HEK293T (cell line): ENCODE measurements around the gene LPO.

ENCODE experiments used
- CTCF ChIA-PET: fragments of 350-600 bp; formaldehyde crosslinking; extraction: SDS; loops from one replicate; lab custom pipeline; 2021; ENCODE audit warnings: antibody characterized with exemption, inconsistent platforms; lab: Yijun Ruan, JAX
- POLR2A ChIA-PET: fragments of 350-600 bp; formaldehyde crosslinking; extraction: SDS; loops from one replicate; lab custom pipeline; 2020; ENCODE audit warnings: antibody characterized with exemption, inconsistent platforms; lab: Yijun Ruan, JAX
- DNase-seq: peaks from one replicate; pipeline ENCODE4 v3.0.0; 2012; ENCODE audit warnings: mixed read lengths; ENCODE audit errors: extremely low spot score
- ARNT ChIP-seq: fragments of 450-650 bp; IDR thresholded peaks from 2 replicates; pipeline ENCODE4 v1.6.1; 2017; ENCODE audit warnings: mild to moderate bottlenecking
- BHLHE40 ChIP-seq: fragments of 450-650 bp; IDR thresholded peaks from 2 replicates; pipeline ENCODE4 v1.6.1; 2016; ENCODE audit warnings: mild to moderate bottlenecking, moderate library complexity, borderline replicate concordance
- CTBP1 ChIP-seq: fragments of 450-650 bp; IDR thresholded peaks from 2 replicates; pipeline ENCODE4 v1.6.1; 2016; ENCODE audit warnings: borderline replicate concordance
- ELF4 ChIP-seq: fragments of 450-650 bp; IDR thresholded peaks from 2 replicates; pipeline ENCODE4 v1.6.1; 2017; ENCODE audit warnings: antibody characterized with exemption
- FOXA1 ChIP-seq: fragments of 450-650 bp; IDR thresholded peaks from 2 replicates; pipeline ENCODE4 v1.6.1; 2016; ENCODE audit warnings: mild to moderate bottlenecking
- FOXK2 ChIP-seq: fragments of 450-650 bp; IDR thresholded peaks from 2 replicates; pipeline ENCODE4 v1.6.1; 2016; ENCODE audit warnings: mild to moderate bottlenecking
- FOXM1 ChIP-seq: fragments of 450-650 bp; IDR thresholded peaks from 2 replicates; pipeline ENCODE4 v1.6.1; 2017; ENCODE audit warnings: mild to moderate bottlenecking, borderline replicate concordance
- HDGF ChIP-seq: fragments of 450-650 bp; IDR thresholded peaks from 2 replicates; pipeline ENCODE4 v1.6.1; 2017; ENCODE audit warnings: antibody characterized with exemption, borderline replicate concordance
- L3MBTL2 ChIP-seq: fragments of 450-650 bp; conservative IDR thresholded peaks from 2 replicates; pipeline ENCODE4 v1.6.1; 2016; ENCODE audit warnings: mild to moderate bottlenecking
- LEF1 ChIP-seq: fragments of 450-650 bp; IDR thresholded peaks from 2 replicates; pipeline ENCODE4 v1.6.1; 2017; ENCODE audit warnings: mild to moderate bottlenecking, borderline replicate concordance
- NFRKB ChIP-seq: fragments of 450-650 bp; IDR thresholded peaks from 2 replicates; pipeline ENCODE4 v1.6.1; 2016; ENCODE audit warnings: mild to moderate bottlenecking, moderate library complexity
- PKNOX1 ChIP-seq: fragments of 450-650 bp; IDR thresholded peaks from 2 replicates; pipeline ENCODE4 v1.6.1; 2016
- SP1 ChIP-seq: fragments of 450-650 bp; IDR thresholded peaks from 2 replicates; pipeline ENCODE4 v1.6.1; 2017
- SUZ12 ChIP-seq: fragments of 450-650 bp; IDR thresholded peaks from 2 replicates; pipeline ENCODE4 v1.6.1; 2016; ENCODE audit warnings: mild to moderate bottlenecking
- TARDBP ChIP-seq: fragments of 450-650 bp; IDR thresholded peaks from 2 replicates; pipeline ENCODE4 v1.6.1; 2016
- ZNF384 ChIP-seq: fragments of 450-650 bp; IDR thresholded peaks from 2 replicates; pipeline ENCODE4 v1.6.1; 2016

LPO gene

GRCh38 chr17:58238147-58238634 is at the start of gene LPO:
Gene LPO, plus strand, starts transcription at chr17:58238584. Its CDS starts 4,396 bp downstream, at chr17:58242980.
- POLR2A ChIA-PET = no interaction called here

GRCh38 chr17:58189436-58190146 is 48.8 kb upstream of the LPO start:
- ChIA-PET POLR2A (no interaction called here), CTCF (interaction anchor here (3.8 kb wide), 1 partner anchor 11 kb away, joined by 15 read pairs; no protein-coding TSS in a partner anchor)
- DNase-seq = no peak
- no peak for TF ChIP-seq PKNOX1
- TF ChIP-seq FOXA1 = no peak
- TF ChIP-seq ZNF384 = no peak
- TF ChIP-seq FOXK2 = no peak
- TF ChIP-seq ARNT = no peak
- no peak for TF ChIP-seq LEF1
- TF ChIP-seq HDGF = no peak
- TF ChIP-seq FOXM1 = no peak
- no peak for TF ChIP-seq SP1
- no peak for TF ChIP-seq BHLHE40
- TF ChIP-seq ELF4 = no peak
- no peak for TF ChIP-seq NFRKB
- no peak for TF ChIP-seq L3MBTL2
- TF ChIP-seq CTBP1 = no peak

More at GRCh38 chr17:58238147-58238634, at the start of gene LPO:
- CTCF ChIA-PET = interaction anchor here (0.6 to 1.0 kb wide), 3 partner anchors 9 to 22 kb away, joined by 3 to 5 read pairs (median 4); no protein-coding TSS in a partner anchor
- no peak for DNase-seq
- TF ChIP-seq ELF4 (peak; percentile 78), ZNF384 (no peak)

GRCh38 chr17:58191241-58191896 is 47.0 kb upstream of the LPO start:
- ChIA-PET POLR2A (interaction anchor here (0.5 to 1.1 kb wide), 2 partner anchors 9 to 151 kb away, joined by 3 read pairs; no protein-coding TSS in a partner anchor), CTCF (interaction anchor here (0.7 to 3.8 kb wide), 2 partner anchors 9 to 14 kb away, joined by 3 to 15 read pairs; no protein-coding TSS in a partner anchor)
- TF ChIP-seq L3MBTL2 = no peak
- TF ChIP-seq FOXA1 = no peak
- TF ChIP-seq SUZ12 = no peak
- TF ChIP-seq ARNT = no peak
- no peak for TF ChIP-seq BHLHE40
- no peak for TF ChIP-seq ZNF384
- no peak for TF ChIP-seq ELF4
- no peak for TF ChIP-seq CTBP1
- no peak for TF ChIP-seq SP1
- TF ChIP-seq FOXM1 = no peak
- no peak for TF ChIP-seq NFRKB
- TF ChIP-seq FOXK2 = no peak
- no peak for TF ChIP-seq TARDBP
- TF ChIP-seq HDGF = no peak
- no peak for TF ChIP-seq PKNOX1
- TF ChIP-seq LEF1 = no peak
- no peak for DNase-seq

GRCh38 chr17:58192612-58193011 is 45.8 kb upstream of the LPO start, which contains the start of gene EPX:
Gene EPX, plus strand, starts transcription at chr17:58192726. Its CDS starts 121 bp downstream, at chr17:58192847.
- POLR2A ChIA-PET = no interaction called here
- no peak for DNase-seq
- TF ChIP-seq SP1 (no peak), PKNOX1 (no peak), NFRKB (no peak), ELF4 (no peak), LEF1 (no peak), FOXM1 (no peak), BHLHE40 (no peak), L3MBTL2 (no peak)
- CTCF ChIA-PET = interaction anchor here (3.8 kb wide), 1 partner anchor 8 kb away, joined by 15 read pairs; no protein-coding TSS in a partner anchor

GRCh38 chr17:58193641-58194255 is 44.6 kb upstream of the LPO start:
- ChIA-PET POLR2A (no interaction called here), CTCF (interaction anchor here (1.0 kb wide), 1 partner anchor 9 kb away, joined by 3 read pairs; no protein-coding TSS in a partner anchor)
- no peak for DNase-seq

More at GRCh38 chr17:58193641-58194255, 44.6 kb upstream of the LPO start:
- TF ChIP-seq SUZ12 = no peak
- TF ChIP-seq PKNOX1 = no peak
- TF ChIP-seq SP1 = no peak
- no peak for TF ChIP-seq FOXM1
- no peak for TF ChIP-seq NFRKB
- no peak for TF ChIP-seq BHLHE40
- TF ChIP-seq FOXA1 = no peak
- TF ChIP-seq LEF1 = no peak
